GM19193 (cell line): ENCODE results near the gene DARS2.

Experiments used
- POLR2A ChIP-seq: IDR thresholded peaks from 4 replicates; pipeline ENCODE4 v1.6.1; 2011; ENCODE audit not compliant: insufficient read depth, insufficient read length; ENCODE audit errors: extremely low read depth

DARS2 gene

DNA sequence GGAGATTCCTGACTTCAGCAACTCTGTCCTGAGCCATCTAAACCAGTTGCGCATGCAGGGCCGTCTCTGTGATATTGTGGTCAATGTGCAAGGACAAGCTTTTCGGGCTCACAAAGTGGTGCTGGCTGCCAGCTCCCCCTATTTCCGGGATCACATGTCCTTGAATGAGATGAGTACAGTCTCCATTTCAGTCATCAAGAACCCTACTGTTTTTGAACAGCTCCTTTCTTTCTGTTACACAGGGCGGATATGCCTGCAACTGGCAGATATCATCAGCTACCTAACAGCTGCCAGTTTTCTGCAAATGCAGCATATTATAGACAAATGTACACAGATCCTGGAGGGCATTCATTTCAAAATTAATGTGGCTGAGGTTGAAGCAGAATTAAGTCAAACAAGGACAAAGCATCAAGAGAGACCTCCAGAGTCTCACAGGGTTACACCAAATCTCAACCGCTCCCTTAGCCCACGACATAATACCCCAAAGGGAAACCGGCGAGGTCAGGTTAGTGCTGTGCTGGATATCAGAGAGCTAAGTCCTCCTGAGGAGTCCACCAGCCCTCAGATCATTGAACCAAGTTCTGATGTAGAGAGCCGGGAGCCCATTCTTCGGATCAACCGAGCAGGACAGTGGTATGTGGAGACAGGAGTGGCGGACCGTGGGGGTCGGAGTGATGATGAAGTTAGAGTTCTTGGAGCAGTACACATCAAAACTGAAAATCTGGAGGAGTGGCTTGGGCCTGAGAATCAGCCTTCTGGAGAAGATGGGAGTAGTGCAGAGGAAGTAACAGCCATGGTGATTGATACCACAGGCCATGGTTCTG is 46.0 kb downstream of the DARS2 start:
- TF ChIP-seq POLR2A, result peak; percentile 63

DNA sequence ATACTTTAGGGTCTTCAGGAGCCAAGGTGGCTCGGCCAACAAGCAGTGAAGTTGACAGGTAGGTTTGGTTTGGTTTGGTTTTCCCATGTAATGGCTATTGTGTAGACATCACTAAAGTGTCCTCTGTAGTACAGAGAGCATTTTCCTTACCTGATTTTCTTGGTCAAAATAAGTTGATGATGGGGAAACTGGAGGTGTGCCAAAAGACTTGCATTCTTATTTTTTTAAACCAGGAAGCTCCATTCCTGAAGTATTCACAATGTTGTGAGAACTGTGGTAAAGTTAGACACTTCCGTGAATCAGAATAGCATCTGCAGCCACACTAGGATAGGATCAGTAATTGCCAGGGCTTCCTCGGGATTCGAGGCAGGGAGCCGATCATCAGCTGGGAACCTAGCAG is 46.6 kb downstream of the DARS2 start:
- TF ChIP-seq POLR2A, result no peak

GRCh38 chr1:173871500-173871899 is 47.0 kb downstream of the DARS2 start:
- no peak for TF ChIP-seq POLR2A

GRCh38 chr1:173876732-173877131 is 52.3 kb downstream of the DARS2 start:
- no peak for TF ChIP-seq POLR2A

- no peak for TF ChIP-seq POLR2A
Observed at GRCh38 chr1:173878251-173878650, 53.8 kb downstream of the DARS2 start.

GRCh38 chr1:173884701-173885100 is 60.2 kb downstream of the DARS2 start:
- no peak for TF ChIP-seq POLR2A

DNA sequence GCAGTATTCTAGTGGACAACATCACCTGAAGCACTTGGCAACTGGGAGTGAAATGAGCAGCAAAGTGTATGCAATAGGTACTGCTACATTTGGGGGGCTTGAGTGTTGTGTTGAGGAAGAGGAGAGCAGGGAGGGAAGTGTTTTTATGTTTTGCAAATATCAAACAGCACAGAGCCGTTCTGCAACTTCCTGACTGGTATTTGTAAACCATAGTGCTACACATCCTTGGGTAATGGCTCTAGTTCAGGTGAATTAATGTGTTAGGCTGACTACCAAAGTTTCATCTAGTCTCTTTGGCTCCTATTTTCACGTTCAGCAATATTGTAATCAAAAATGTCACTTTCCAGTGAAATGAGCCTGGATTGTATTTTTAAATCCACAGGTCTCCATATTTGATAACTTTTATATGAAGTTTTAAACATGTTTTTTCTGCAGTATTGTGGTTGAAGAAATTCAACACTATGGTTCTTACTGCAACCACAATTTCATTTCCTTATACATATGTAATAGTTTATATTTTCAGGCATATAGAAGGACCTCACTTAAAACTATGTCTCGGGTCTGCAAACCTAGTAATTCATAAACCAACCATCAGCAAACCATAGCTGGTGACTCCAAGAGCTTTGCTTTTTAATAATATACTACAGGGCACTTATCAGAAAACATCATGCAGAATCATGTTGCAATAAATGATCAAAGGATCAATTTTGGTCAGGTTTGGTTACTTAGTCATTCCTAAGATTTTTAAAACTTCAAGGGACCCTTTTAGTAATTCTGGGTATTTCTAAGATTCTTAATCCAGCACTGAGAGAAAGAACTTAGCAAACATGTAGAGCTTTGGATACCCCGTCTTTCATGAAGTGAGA is 62.5 kb downstream of the DARS2 start:
- no peak for TF ChIP-seq POLR2A

- TF ChIP-seq POLR2A, result no peak
Observed at GRCh38 chr1:173887627-173888026, 63.2 kb downstream of the DARS2 start.

GRCh38 chr1:173888749-173889148 is 64.3 kb downstream of the DARS2 start:
- TF ChIP-seq POLR2A, result no peak

GRCh38 chr1:173889885-173890284 is 65.4 kb downstream of the DARS2 start:
- no peak for TF ChIP-seq POLR2A

DNA sequence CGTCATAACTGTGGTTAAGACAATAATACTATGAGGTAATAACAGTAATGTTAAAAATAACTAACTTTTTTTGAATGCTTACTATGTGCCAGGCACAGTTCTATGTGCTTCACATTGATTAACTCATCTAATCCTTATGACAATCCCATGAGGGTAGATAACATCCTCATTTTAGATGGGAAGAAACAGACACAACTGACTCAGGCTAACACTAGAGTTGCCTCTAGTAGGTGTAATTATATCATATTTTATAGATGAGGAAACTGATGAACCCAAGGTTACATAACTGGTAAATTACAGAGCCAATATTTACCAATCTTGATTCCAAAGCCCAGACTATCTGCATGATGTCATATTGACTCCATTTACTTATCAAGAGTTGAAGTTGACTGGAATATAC is 69.1 kb downstream of the DARS2 start:
- no peak for TF ChIP-seq POLR2A

DNA sequence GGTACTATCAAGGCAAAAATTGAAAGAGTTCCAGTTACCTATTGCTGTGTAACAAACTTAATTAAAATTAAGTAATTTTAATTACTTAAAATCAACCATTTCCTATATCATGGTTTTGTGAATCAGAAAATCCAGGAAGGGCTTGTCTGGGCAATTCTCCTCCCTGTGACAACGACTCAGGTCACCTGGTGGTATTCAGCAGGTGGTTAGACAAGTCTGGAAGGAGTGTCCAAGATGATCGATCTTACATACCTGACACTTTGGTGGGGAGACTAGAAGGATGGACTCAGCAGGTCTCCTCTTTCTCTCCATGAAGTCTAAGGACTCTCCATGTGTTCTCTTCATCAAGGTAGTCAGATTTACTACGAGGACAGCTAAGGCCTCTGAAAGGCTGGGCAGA is 69.7 kb downstream of the DARS2 start:
- TF ChIP-seq POLR2A, result no peak

GRCh38 chr1:173900427-173900826 is 76.0 kb downstream of the DARS2 start:
- no peak for TF ChIP-seq POLR2A

- no peak for TF ChIP-seq POLR2A
Observed at GRCh38 chr1:173900992-173901391, 76.5 kb downstream of the DARS2 start.

- no peak for TF ChIP-seq POLR2A
Observed at GRCh38 chr1:173903827-173904531, 79.5 kb downstream of the DARS2 start.
